Measurements from ENCODE around the gene ASB15. TPM values are rescaled to one million over a fixed set of nuclear protein-coding genes. Genes with fewer than 3 reads are reported as not detected.
"Not testable (repeated sequence)": the region's sequence is repeated elsewhere in the genome, so short reads cannot be mapped to it uniquely, and the experiment has no call there.

The ASB15 gene
- total and polyA plus RNA-seq, 7 experiments from 2014 or later, result 0.07 to 0.15 TPM; not detected in 5

- Mint-ChIP-seq H3K9me3 (no peaks in the 10 kb centered on the region), H3K36me3 (no peaks in the 10 kb centered on the region), H3K4me1 (peaks cover 0 to 5% (median 0%) of the 10 kb centered on the region in 7 donors), H3K27ac (no peak overlapping the region), H3K27me3 (peaks cover 4 to 15% (median 10%) of the 10 kb centered on the region in 5 donors), H3K4me3 (no peak overlapping the region)
- DNase-seq, result no peak
- Histone ChIP-seq H3K4me1 (ENCODE audit: control insufficient read depth in 2 of 2, insufficient read depth in 2 of 2, low read length in 2 of 2) (no peaks in the 10 kb centered on the region), H3K27me3 (ENCODE audit: control insufficient read depth in 2 of 2, insufficient read depth in 2 of 2, low read length in 2 of 2) (no peaks in the 10 kb centered on the region), H3K4me3 (ENCODE audit: low read length) (no peak overlapping the region), H3K9me3 (ENCODE audit: control insufficient read depth in 2 of 3, low read length in 3 of 3) (no peaks in the 10 kb centered on the region), H3K36me3 (ENCODE audit: control insufficient read depth in 2 of 3, insufficient read depth in 3 of 3, low read length in 3 of 3) (no peaks in the 10 kb centered on the region), H3K27ac (ENCODE audit: low read depth, low read length) (no peak overlapping the region)
- ChIA-PET CTCF (no interaction called here), POLR2A (no interaction called here)
- ATAC-seq, result no peak
- intact Hi-C loops (cut with micrococcal nuclease), result no loop called here
Observed at GRCh38 chr7:123629281-123629680, 27.7 kb downstream of the ASB15 start.

GRCh38 chr7:123632808-123633207 lies 31.2 kb downstream of the ASB15 start:
- no peaks in the 10 kb centered on the region for H3K9me3 ChIP-seq (ENCODE audit: control insufficient read depth in 2 of 3, low read length in 3 of 3)
- H3K36me3 ChIP-seq (ENCODE audit: control insufficient read depth in 2 of 3, insufficient read depth in 3 of 3, low read length in 3 of 3), result no peaks in the 10 kb centered on the region
- CTCF ChIA-PET, result interaction anchor here (0.7 to 1.0 kb wide), 2 partner anchors 8 to 232 kb away, joined by 3 read pairs; no protein-coding TSS in a partner anchor
- Mint-ChIP-seq H3K4me3 (no peak overlapping the region), H3K27me3 (peaks cover 15 to 23% (median 18%) of the 10 kb centered on the region in 5 donors), H3K27ac (no peak overlapping the region), H3K9me3 (no peaks in the 10 kb centered on the region), H3K4me1 (no peaks in the 10 kb centered on the region), H3K36me3 (no peaks in the 10 kb centered on the region)
- H3K4me1 ChIP-seq (ENCODE audit: control insufficient read depth in 2 of 2, insufficient read depth in 2 of 2, low read length in 2 of 2), result no peaks in the 10 kb centered on the region
- intact Hi-C loops (cut with micrococcal nuclease), result no loop called here
- no peak overlapping the region for H3K4me3 ChIP-seq (ENCODE audit: low read length)
- DNase-seq (no peak), ATAC-seq (no peak)
- H3K27me3 ChIP-seq (ENCODE audit: control insufficient read depth in 2 of 2, insufficient read depth in 2 of 2, low read length in 2 of 2), result no peaks in the 10 kb centered on the region
- POLR2A ChIA-PET, result no interaction called here
- H3K27ac ChIP-seq (ENCODE audit: low read depth, low read length), result no peak overlapping the region

GRCh38 chr7:123633553-123633952 lies 31.9 kb downstream of the ASB15 start:
- Mint-ChIP-seq H3K36me3 (no peaks in the 10 kb centered on the region), H3K9me3 (no peaks in the 10 kb centered on the region), H3K27me3 (peaks cover 20 to 30% (median 21%) of the 10 kb centered on the region in 5 donors), H3K27ac (no peak overlapping the region), H3K4me3 (no peak overlapping the region), H3K4me1 (no peaks in the 10 kb centered on the region)
- no peaks in the 10 kb centered on the region for H3K4me1 ChIP-seq (ENCODE audit: control insufficient read depth in 2 of 2, insufficient read depth in 2 of 2, low read length in 2 of 2)
- H3K4me3 ChIP-seq (ENCODE audit: low read length), result no peak overlapping the region
- no peaks in the 10 kb centered on the region for H3K9me3 ChIP-seq (ENCODE audit: control insufficient read depth in 2 of 3, low read length in 3 of 3)
- intact Hi-C loops (cut with micrococcal nuclease), result no loop called here
- peaks cover 0 to 1% of the 10 kb centered on the region in 2 donors for H3K27me3 ChIP-seq (ENCODE audit: control insufficient read depth in 2 of 2, insufficient read depth in 2 of 2, low read length in 2 of 2)
- DNase-seq (no peak), ATAC-seq (no peak)
- POLR2A ChIA-PET, result no interaction called here
- CTCF ChIA-PET, result interaction anchor here (1.0 kb wide), 1 partner anchor 9 kb away, joined by 3 read pairs; no protein-coding TSS in a partner anchor
- H3K36me3 ChIP-seq (ENCODE audit: control insufficient read depth in 2 of 3, insufficient read depth in 3 of 3, low read length in 3 of 3), result no peaks in the 10 kb centered on the region
- no peak overlapping the region for H3K27ac ChIP-seq (ENCODE audit: low read depth, low read length)

GRCh38 chr7:123634011-123634573 lies 32.5 kb downstream of the ASB15 start:
- intact Hi-C loops (cut with micrococcal nuclease); H3K36me3 ChIP-seq (ENCODE audit: control insufficient read depth in 2 of 3, insufficient read depth in 3 of 3, low read length in 3 of 3); H3K36me3 Mint-ChIP-seq; H3K27ac Mint-ChIP-seq; H3K4me3 Mint-ChIP-seq; H3K27ac ChIP-seq (ENCODE audit: low read depth, low read length); H3K27me3 ChIP-seq (ENCODE audit: control insufficient read depth in 2 of 2, insufficient read depth in 2 of 2, low read length in 2 of 2); H3K4me1 Mint-ChIP-seq; POLR2A ChIA-PET; ATAC-seq; DNase-seq; H3K9me3 ChIP-seq (ENCODE audit: control insufficient read depth in 2 of 3, low read length in 3 of 3); H3K4me1 ChIP-seq (ENCODE audit: control insufficient read depth in 2 of 2, insufficient read depth in 2 of 2, low read length in 2 of 2); H3K4me3 ChIP-seq (ENCODE audit: low read length); H3K9me3 Mint-ChIP-seq: not testable (repeated sequence)
- CTCF ChIA-PET, result interaction anchor here (1.0 kb wide), 1 partner anchor 9 kb away, joined by 3 read pairs; no protein-coding TSS in a partner anchor
- peaks cover 21 to 29% (median 23%) of the 10 kb centered on the region in 5 donors for H3K27me3 Mint-ChIP-seq

GRCh38 chr7:123635551-123636359 lies 34.1 kb downstream of the ASB15 start:
- no peaks in the 10 kb centered on the region for H3K4me1 ChIP-seq (ENCODE audit: control insufficient read depth in 2 of 2, insufficient read depth in 2 of 2, low read length in 2 of 2)
- no peak overlapping the region for H3K4me3 ChIP-seq (ENCODE audit: low read length)
- no peaks in the 10 kb centered on the region for H3K36me3 ChIP-seq (ENCODE audit: control insufficient read depth in 2 of 3, insufficient read depth in 3 of 3, low read length in 3 of 3)
- ChIA-PET CTCF (no interaction called here), POLR2A (no interaction called here)
- H3K27ac Mint-ChIP-seq, result no peak overlapping the region
- peaks cover 19 to 31% (median 26%) of the 10 kb centered on the region in 5 donors for H3K27me3 Mint-ChIP-seq
- no peak overlapping the region for H3K4me3 Mint-ChIP-seq
- H3K9me3 ChIP-seq (ENCODE audit: control insufficient read depth in 2 of 3, low read length in 3 of 3), result no peaks in the 10 kb centered on the region
- ATAC-seq, result no peak
- no peaks in the 10 kb centered on the region for H3K36me3 Mint-ChIP-seq
- peak in 1 of 9 donors; percentile 3 for DNase-seq
- no peaks in the 10 kb centered on the region for H3K4me1 Mint-ChIP-seq
- no peaks in the 10 kb centered on the region for H3K9me3 Mint-ChIP-seq
- no peak overlapping the region for H3K27ac ChIP-seq (ENCODE audit: low read depth, low read length)
- intact Hi-C loops (cut with micrococcal nuclease), result loop anchor here (1.0 to 5.0 kb wide), 3 partner anchors 230 to 1222 kb away; no protein-coding TSS in a partner anchor
- H3K27me3 ChIP-seq (ENCODE audit: control insufficient read depth in 2 of 2, insufficient read depth in 2 of 2, low read length in 2 of 2), result peaks cover 0 to 4% of the 10 kb centered on the region in 2 donors

- POLR2A ChIA-PET, result no interaction called here
- H3K27me3 Mint-ChIP-seq, result peaks cover 26 to 33% (median 26%) of the 10 kb centered on the region in 5 donors
Observed at GRCh38 chr7:123637203-123637602, 35.6 kb downstream of the ASB15 start.

More at GRCh38 chr7:123637203-123637602, 35.6 kb downstream of the ASB15 start:
- CTCF ChIA-PET, result no interaction called here
- no peaks in the 10 kb centered on the region for H3K9me3 ChIP-seq (ENCODE audit: control insufficient read depth in 2 of 3, low read length in 3 of 3)
- peaks cover 0 to 4% of the 10 kb centered on the region in 2 donors for H3K27me3 ChIP-seq (ENCODE audit: control insufficient read depth in 2 of 2, insufficient read depth in 2 of 2, low read length in 2 of 2)
- H3K27ac ChIP-seq (ENCODE audit: low read depth, low read length), result no peak overlapping the region
- H3K4me3 Mint-ChIP-seq, result no peak overlapping the region
- intact Hi-C loops (cut with micrococcal nuclease), result loop anchor here (5.0 kb wide), 2 partner anchors 230 to 1220 kb away; no protein-coding TSS in a partner anchor
- no peak overlapping the region for H3K27ac Mint-ChIP-seq
- H3K9me3 Mint-ChIP-seq, result no peaks in the 10 kb centered on the region
- H3K4me1 Mint-ChIP-seq, result no peaks in the 10 kb centered on the region
- H3K36me3 Mint-ChIP-seq, result no peaks in the 10 kb centered on the region
- ATAC-seq (no peak), DNase-seq (no peak)
- no peaks in the 10 kb centered on the region for H3K4me1 ChIP-seq (ENCODE audit: control insufficient read depth in 2 of 2, insufficient read depth in 2 of 2, low read length in 2 of 2)
- H3K4me3 ChIP-seq (ENCODE audit: low read length), result no peak overlapping the region
- no peaks in the 10 kb centered on the region for H3K36me3 ChIP-seq (ENCODE audit: control insufficient read depth in 2 of 3, insufficient read depth in 3 of 3, low read length in 3 of 3)

Measured in naive thymus-derived CD4-positive, alpha-beta T cell (primary cell).